ENCODE results near the gene SLC17A9.
A peak's percentile ranks its signal among the peaks of the same experiment; 100 is the strongest.

Gene SLC17A9

GRCh38 chr20:62990306-62990825, 37.9 kb downstream of the SLC17A9 start:
- Histone ChIP-seq H3K27me3 (no peaks in the 10 kb centered on the region), H3K9ac (no peak overlapping the region), H3K4me3 (no peak overlapping the region), H3K4me2 (no peak overlapping the region), H3K36me3 (no peaks in the 10 kb centered on the region), H3K27ac (no peak overlapping the region), H3K9me3 (no peaks in the 10 kb centered on the region), H4K20me1 (no peaks in the 10 kb centered on the region), H3K4me1 (peaks cover 47% of the 10 kb centered on the region)
- no peak for TF ChIP-seq Cebpa-rat (IDR thresholded peaks at IDR 0.05)

- Histone ChIP-seq H3K27ac (no peak overlapping the region), H3K36me3 (no peaks in the 10 kb centered on the region), H4K20me1 (no peaks in the 10 kb centered on the region), H3K4me1 (peaks cover 38% of the 10 kb centered on the region), H3K4me2 (peak overlapping the region; percentile 31; the same call in 1 of the 2 replicates), H3K9me3 (no peaks in the 10 kb centered on the region), H3K4me3 (no peak overlapping the region), H3K9ac (no peak overlapping the region), H3K27me3 (no peaks in the 10 kb centered on the region)
- no peak for TF ChIP-seq Cebpa-rat (IDR thresholded peaks at IDR 0.05)
Measured at GRCh38 chr20:62991196-62991807, 38.8 kb downstream of the SLC17A9 start.

GRCh38 chr20:62991863-62992262, 39.4 kb downstream of the SLC17A9 start:
- no peaks in the 10 kb centered on the region for H4K20me1 ChIP-seq
- TF ChIP-seq Cebpa-rat (IDR thresholded peaks at IDR 0.05) = no peak
- H3K4me1 ChIP-seq = peaks cover 36% of the 10 kb centered on the region
- peak overlapping the region; percentile 31 for H3K4me2 ChIP-seq
- H3K27me3 ChIP-seq = no peaks in the 10 kb centered on the region
- no peaks in the 10 kb centered on the region for H3K9me3 ChIP-seq
- H3K9ac ChIP-seq = no peak overlapping the region
- H3K27ac ChIP-seq = no peak overlapping the region
- H3K4me3 ChIP-seq = no peak overlapping the region
- no peaks in the 10 kb centered on the region for H3K36me3 ChIP-seq

- TF ChIP-seq Cebpa-rat (IDR thresholded peaks at IDR 0.05) = no peak
- Histone ChIP-seq H3K9ac (no peak overlapping the region), H3K4me2 (no peak overlapping the region), H3K4me3 (no peak overlapping the region), H3K36me3 (no peaks in the 10 kb centered on the region), H3K9me3 (no peaks in the 10 kb centered on the region), H3K27me3 (no peaks in the 10 kb centered on the region), H4K20me1 (no peaks in the 10 kb centered on the region), H3K27ac (no peak overlapping the region), H3K4me1 (peaks cover 41% of the 10 kb centered on the region)
Measured at GRCh38 chr20:62993856-62994494, 41.5 kb downstream of the SLC17A9 start.

GRCh38 chr20:62994869-62995281, 42.4 kb downstream of the SLC17A9 start:
- TF ChIP-seq Cebpa-rat (IDR thresholded peaks at IDR 0.05) = no peak
- Histone ChIP-seq H3K4me3 (no peak overlapping the region), H3K4me2 (no peak overlapping the region), H3K27ac (no peak overlapping the region), H3K27me3 (no peaks in the 10 kb centered on the region), H3K9me3 (no peaks in the 10 kb centered on the region), H3K9ac (no peak overlapping the region), H4K20me1 (no peaks in the 10 kb centered on the region), H3K4me1 (peaks cover 44% of the 10 kb centered on the region), H3K36me3 (no peaks in the 10 kb centered on the region)

- Histone ChIP-seq H4K20me1 (no peaks in the 10 kb centered on the region), H3K4me2 (no peak overlapping the region), H3K9ac (no peak overlapping the region), H3K4me3 (no peak overlapping the region), H3K36me3 (no peaks in the 10 kb centered on the region), H3K9me3 (no peaks in the 10 kb centered on the region), H3K27ac (no peak overlapping the region), H3K27me3 (no peaks in the 10 kb centered on the region), H3K4me1 (peaks cover 50% of the 10 kb centered on the region)
- no peak for TF ChIP-seq Cebpa-rat (IDR thresholded peaks at IDR 0.05)
Measured at GRCh38 chr20:62995481-62995880, 43.0 kb downstream of the SLC17A9 start.

- Histone ChIP-seq H3K9me3 (no peaks in the 10 kb centered on the region), H3K9ac (no peak overlapping the region), H4K20me1 (no peaks in the 10 kb centered on the region), H3K27ac (no peak overlapping the region), H3K27me3 (no peaks in the 10 kb centered on the region), H3K36me3 (no peaks in the 10 kb centered on the region), H3K4me3 (no peak overlapping the region), H3K4me1 (peaks cover 52% of the 10 kb centered on the region), H3K4me2 (no peak overlapping the region)
- no peak for TF ChIP-seq Cebpa-rat (IDR thresholded peaks at IDR 0.05)
Measured at GRCh38 chr20:62995898-62996595, 43.5 kb downstream of the SLC17A9 start.

GRCh38 chr20:62996596-62996982, 44.1 kb downstream of the SLC17A9 start:
- no peaks in the 10 kb centered on the region for H3K9me3 ChIP-seq
- H4K20me1 ChIP-seq = no peaks in the 10 kb centered on the region
- no peaks in the 10 kb centered on the region for H3K27me3 ChIP-seq
- no peak for TF ChIP-seq Cebpa-rat (IDR thresholded peaks at IDR 0.05)
- no peak overlapping the region for H3K27ac ChIP-seq
- no peak overlapping the region for H3K4me3 ChIP-seq
- H3K9ac ChIP-seq = no peak overlapping the region
- H3K4me2 ChIP-seq = no peak overlapping the region
- H3K4me1 ChIP-seq = peaks cover 54% of the 10 kb centered on the region
- no peaks in the 10 kb centered on the region for H3K36me3 ChIP-seq

GRCh38 chr20:62997417-62998035, 45.0 kb downstream of the SLC17A9 start:
- no peak for TF ChIP-seq Cebpa-rat (IDR thresholded peaks at IDR 0.05)
- peaks cover 2% of the 10 kb centered on the region for H3K27me3 ChIP-seq
- no peak overlapping the region for H3K4me2 ChIP-seq
- no peaks in the 10 kb centered on the region for H4K20me1 ChIP-seq
- H3K36me3 ChIP-seq = no peaks in the 10 kb centered on the region
- H3K4me3 ChIP-seq = no peak overlapping the region
- H3K27ac ChIP-seq = no peak overlapping the region
- H3K9me3 ChIP-seq = no peaks in the 10 kb centered on the region
- peaks cover 55% of the 10 kb centered on the region for H3K4me1 ChIP-seq
- no peak overlapping the region for H3K9ac ChIP-seq

Measured in BLaER1 (cell line).